K562 (cell line): ENCODE measurements around the gene ATP6V1F. TPM values are rescaled to one million over a fixed set of nuclear protein-coding genes. Genes with fewer than 3 reads are reported as not detected.

ENCODE experiments used
- ATAC-seq: fragments of 200-7000 bp; cut with Tn5 transposase; 3 replicates; pipeline ENCODE4 v1.9.1; 2020; ENCODE audit warnings: moderate library complexity
- BruUV-seq: library from RNA; stranded (reverse); fragments of 400-500 nt; replicated peaks from 2 replicates; lab custom pipeline; 2021; lab: Mats Ljungman, UMichigan
- CTCF ChIA-PET: fragments of 300-600 bp; formaldehyde crosslinking; extraction: SDS; loops from one replicate; lab custom pipeline; 2021; ENCODE audit warnings: low intra/inter-chr PET ratio; lab: Yijun Ruan, JAX
- POLR2A ChIA-PET: fragments of 300-600, 350-650 bp; sonication (Branson Sonifier 250); formaldehyde crosslinking; extraction: SDS; loops from one replicate; lab custom pipeline; 2021; ENCODE audit warnings: antibody characterized with exemption, inconsistent platforms; lab: Yijun Ruan, JAX
- DNase-seq, 4 experiments: peaks; one replicate each; pipeline versions ENCODE4 v3.0.0 to v3.0.0-alpha.2; 2011 to 2018; ENCODE audit warnings: low spot score in 3 of 4, mixed read lengths in 3 of 4; ENCODE audit errors: extremely low read depth in 1 of 4
- FAIRE-seq: peaks from 2 replicates; lab custom pipeline; 2011; peaks lifted over from hg19 to GRCh38; lab: Jason Lieb, UNC
- H2AFZ ChIP-seq: 2 replicates; pipeline ENCODE4 v1.6.0; 2011; ENCODE audit warnings: low read depth, low read length, control low read depth, inconsistent platforms
- H3K27ac ChIP-seq: fragments of 200-600 bp; 3 replicates; pipeline ENCODE4 v1.8.0; 2011; ENCODE audit warnings: low read depth, mild to moderate bottlenecking, control low read depth, inconsistent platforms, low read length, moderate library complexity, mixed read lengths; ENCODE audit errors: extremely low read depth
- H3K27me3 ChIP-seq, 2 experiments: fragments of 300-600 bp in 1 of 2; 2 replicates in 1 of 2; 3 replicates in 1 of 2; pipeline versions ENCODE4 v1.6.0 to v1.8.0; 2011; ENCODE audit warnings: inconsistent platforms in 2 of 2, low read length in 2 of 2, mild to moderate bottlenecking in 1 of 2, mixed read lengths in 1 of 2, moderate library complexity in 1 of 2; ENCODE audit not compliant: control insufficient read depth in 2 of 2, insufficient read depth in 2 of 2
- H3K36me3 ChIP-seq: fragments of 300-600 bp; 3 replicates; pipeline ENCODE4 v1.8.0; 2011; ENCODE audit warnings: mild to moderate bottlenecking, low read length, inconsistent platforms; ENCODE audit not compliant: control insufficient read depth, insufficient read depth
- H3K4me1 ChIP-seq, 2 experiments: fragments of 200-600 bp in 1 of 2; replicated peaks in 1 of 2; 2 replicates in 1 of 2; 3 replicates in 1 of 2; pipeline versions ENCODE4 v1.5.1 to v1.8.0; 2011; ENCODE audit warnings: inconsistent platforms in 2 of 2, low read length in 2 of 2, mild to moderate bottlenecking in 1 of 2, mixed read lengths in 1 of 2, moderate library complexity in 1 of 2; ENCODE audit not compliant: control insufficient read depth in 2 of 2, insufficient read depth in 2 of 2
- H3K4me2 ChIP-seq: 2 replicates; pipeline ENCODE4 v1.6.1; 2011; ENCODE audit warnings: low read length, control low read depth, inconsistent platforms, mixed read lengths; ENCODE audit not compliant: insufficient read depth
- H3K4me3 ChIP-seq: fragments of 200-600 bp; sonication (generic), shearing (Covaris generic); 2 replicates; pipeline ENCODE4 v1.5.1; 2016; ENCODE audit warnings: control low read depth, inconsistent platforms
- H3K79me2 ChIP-seq: fragments of 200-600 bp; 3 replicates; pipeline ENCODE4 v1.8.0; 2011; ENCODE audit warnings: low read length, inconsistent platforms; ENCODE audit not compliant: control insufficient read depth, insufficient read depth
- H3K9ac ChIP-seq, 2 experiments: 2 replicates each; pipeline versions ENCODE4 v1.6.0 to v1.6.1; 2011; ENCODE audit warnings: low read depth in 2 of 2, low read length in 2 of 2, control low read depth in 1 of 2, inconsistent platforms in 1 of 2, mild to moderate bottlenecking in 1 of 2, mixed read lengths in 1 of 2; ENCODE audit not compliant: insufficient read depth in 1 of 2
- H3K9me1 ChIP-seq: one replicate; pipeline ENCODE4 v1.6.0; 2011; ENCODE audit warnings: inconsistent platforms, mild to moderate bottlenecking, low read length, moderate library complexity; ENCODE audit not compliant: control insufficient read depth, insufficient read depth
- H3K9me3 ChIP-seq: replicated peaks from 2 replicates; pipeline ENCODE4 v1.5.1; 2011; ENCODE audit warnings: low read depth, low read length, inconsistent platforms; ENCODE audit not compliant: control insufficient read depth, insufficient read depth
- H4K20me1 ChIP-seq: replicated peaks from 2 replicates; pipeline ENCODE4 v1.6.1; 2011; ENCODE audit warnings: low read length, inconsistent platforms, mixed read lengths; ENCODE audit not compliant: control insufficient read depth, insufficient read depth
- CBFB ChIP-seq: sonication (generic); formaldehyde crosslinking; IDR thresholded peaks from 2 replicates; pipeline ENCODE4 v1.4.0; 2020; ENCODE audit warnings: mild to moderate bottlenecking, missing genetic modification reagents
- CHD4 ChIP-seq: fragments of 200-600 bp; sonication (generic); IDR thresholded peaks from 3 replicates; pipeline ENCODE4 v1.6.1; 2012; ENCODE audit warnings: low read depth, mild to moderate bottlenecking, mixed read lengths, low read length, inconsistent platforms; ENCODE audit not compliant: insufficient read depth, insufficient replicate concordance, poor library complexity, severe bottlenecking
- ERF ChIP-seq: fragments of 450-650 bp; formaldehyde crosslinking; IDR thresholded peaks from 2 replicates; pipeline ENCODE4 v1.4.0; 2020; ENCODE audit warnings: mild to moderate bottlenecking, mixed read lengths
- FOXJ2 ChIP-seq: fragments of 200-800 bp; sonication (Bioruptor generic); IDR thresholded peaks from 2 replicates; pipeline ENCODE4 v1.6.1; 2016; ENCODE audit warnings: missing genetic modification characterization, missing compliant biosample characterization
- HMGXB4 ChIP-seq: sonication (generic); formaldehyde crosslinking; IDR thresholded peaks from 2 replicates; pipeline ENCODE4 v1.8.1; 2023; ENCODE audit warnings: mild to moderate bottlenecking, missing genetic modification reagents
- HNRNPH1 ChIP-seq: fragments of 200-400 bp; formaldehyde crosslinking; optimal IDR thresholded peaks from 2 replicates; pipeline ENCODE3; 2017; ENCODE audit warnings: low read depth, mild to moderate bottlenecking, low read length, moderate library complexity
- NFRKB ChIP-seq: fragments of 450-650 bp; IDR thresholded peaks from 2 replicates; pipeline ENCODE4 v1.6.1; 2016; ENCODE audit warnings: low read depth
- NR4A1 ChIP-seq, 2 experiments: fragments of 250-450 bp in 1 of 2; fragments of 450-650 bp in 1 of 2; sonication (Bioruptor Pico) in 1 of 2; IDR thresholded peaks; 2 replicates each; pipeline versions ENCODE4 v1.4.0 to v1.6.1; 2016 to 2020; ENCODE audit warnings: mild to moderate bottlenecking in 2 of 2, missing compliant biosample characterization in 1 of 2, missing genetic modification characterization in 1 of 2, moderate library complexity in 1 of 2
- POLR2G ChIP-seq: fragments of 200-400 bp; formaldehyde crosslinking; IDR thresholded peaks from 2 replicates; pipeline ENCODE4 v1.6.1; 2017; ENCODE audit warnings: low read depth, mild to moderate bottlenecking, antibody characterized with exemption, low read length, moderate library complexity
- RBM22 ChIP-seq: fragments of 200-400 bp; formaldehyde crosslinking; IDR thresholded peaks from 2 replicates; pipeline ENCODE4 v1.6.1; 2018; ENCODE audit warnings: low read length, low read depth; ENCODE audit not compliant: poor library complexity, severe bottlenecking
- RBM25 ChIP-seq: fragments of 200-400 bp; formaldehyde crosslinking; IDR thresholded peaks from 2 replicates; pipeline ENCODE4 v1.6.1; 2018; ENCODE audit warnings: low read length, low read depth, moderate library complexity; ENCODE audit not compliant: severe bottlenecking
- SRF ChIP-seq, 2 experiments: fragments of 250-450, 450-650 bp in 1 of 2; sonication (Bioruptor Pico) in 1 of 2; sonication (generic) in 1 of 2; formaldehyde crosslinking; IDR thresholded peaks; 2 replicates each; pipeline versions ENCODE4 v1.5.0 to v1.5.1; 2020 to 2022; ENCODE audit warnings: mild to moderate bottlenecking in 1 of 2, missing genetic modification reagents in 1 of 2
- ZBTB33 ChIP-seq: sonication (generic); formaldehyde crosslinking; IDR thresholded peaks from 2 replicates; pipeline ENCODE4 v1.8.1; 2023; ENCODE audit warnings: mild to moderate bottlenecking, missing genetic modification reagents
- ZC3H4 ChIP-seq: sonication (generic); formaldehyde crosslinking; IDR thresholded peaks from 2 replicates; pipeline ENCODE4 v1.9.0; 2021; ENCODE audit warnings: missing genetic modification reagents, borderline replicate concordance
- ZNF263 ChIP-seq: sonication (generic); formaldehyde crosslinking; IDR thresholded peaks from 2 replicates; pipeline ENCODE4 v1.8.0; 2022; ENCODE audit warnings: mild to moderate bottlenecking, missing genetic modification reagents, borderline replicate concordance
- ZNF3 ChIP-seq: fragments of 250-450 bp; sonication (Bioruptor Pico); IDR thresholded peaks from 2 replicates; pipeline ENCODE4 v1.5.0; 2021; ENCODE audit warnings: mild to moderate bottlenecking, moderate library complexity
- ZNF717 ChIP-seq: fragments of 250-450 bp; sonication (Bioruptor Pico); IDR thresholded peaks from 2 replicates; pipeline ENCODE4 v1.5.0; 2021
- WGBS: fragments of 100-300 bp; shearing (Covaris generic); methylation state at CpG from one replicate; pipeline ENCODE4 v1.1.6; 2016; ENCODE audit warnings: low coverage, mixed read lengths; ENCODE audit not compliant: insufficient coverage; ENCODE audit errors: missing lambda C conversion rate; 5-methylcytosine and 5-hydroxymethylcytosine counted together
- in situ Hi-C: fragments of 300-500 bp; cut with MboI; formaldehyde crosslinking; loops from 4 replicates; pipeline ENCODE4 v1.15.0; 2018; ENCODE audit warnings: inconsistent platforms, mixed read lengths
- intact Hi-C: fragments of 100-400 bp; cut with micrococcal nuclease; formaldehyde crosslinking; loops from 2 replicates; pipeline ENCODE4 v1.14.2; 2022
- polyA plus RNA-seq, 8 experiments: library from polyadenylated mRNA; depleted of rRNA in 4 of 8; stranded (reverse) in 5 of 8; unstranded in 3 of 8; fragments of >200 nt; fragmentation: Nextera tagmentation in 2 of 8; fragmentation: Illumina TruSeq in 1 of 8; extraction: Ambion mirVana in 2 of 8; extraction: Trizol in 1 of 8; gene quantifications; 2 replicates each; pipeline versions ENCODE4 v1.2.1 to v1.2.3, GENCODE V29; 2011 to 2014; ENCODE audit warnings: inconsistent platforms in 1 of 8, missing spikeins in 1 of 8
- total RNA-seq, 7 experiments: library from RNA; depleted of rRNA in 6 of 7; stranded (reverse); fragments of >200 nt in 6 of 7; fragmentation: Illumina TruSeq in 2 of 7; extraction: Trizol in 2 of 7; gene quantifications; 2 replicates each; pipeline versions ENCODE4 v1.2.1 to v1.2.3, GENCODE V29; 2011 to 2021; ENCODE audit warnings: low replicate concordance in 1 of 7

Gene ATP6V1F
- total and polyA plus RNA-seq, 9 of the 15 experiments (the other 6 are each of a cell fraction or from before 2014, with no cell fraction given) = 206 to 1,123 (median 542) TPM

- Histone ChIP-seq H2AFZ (no peak overlapping the region), H3K27me3 (no peaks in the 10 kb centered on the region), H3K9me1 (peaks cover 9% of the 10 kb centered on the region), H3K79me2 (no peaks in the 10 kb centered on the region), H3K9me3 (no peaks in the 10 kb centered on the region), H4K20me1 (peaks cover 11% of the 10 kb centered on the region; the same call in 1 of the 2 replicates), H3K4me2 (no peak overlapping the region), H3K4me3 (no peak overlapping the region), H3K27ac (no peak overlapping the region), H3K9ac (no peak overlapping the region; a peak in 1 of 4 replicates), H3K4me1 (peaks cover 0 to 18% of the 10 kb centered on the region in 2 experiments; a peak in 1 of 5 replicates), H3K36me3 (peaks cover 99% of the 10 kb centered on the region)
- CTCF ChIA-PET = no interaction called here
- in situ Hi-C loops (no loop called here), intact Hi-C loops (no loop called here)
- 97% methylated on average over 27 of the region's 31 CpGs for WGBS
- BruUV-seq = no TSS peak
- DNase-seq (no peak), FAIRE-seq (no peak), ATAC-seq (no peak)
- POLR2A ChIA-PET = interaction anchor here (1.0 to 5.1 kb wide), 5 partner anchors 8 to 16 kb away, joined by 3 to 47 read pairs (median 6); partner anchors contain the start of gene ATP6V1F
- no peak for TF ChIP-seq ZNF717 (CRISPR knock-in tag)
- TF ChIP-seq ZC3H4 = no peak
- no peak for TF ChIP-seq NR4A1 (CRISPR knock-in tag; IDR thresholded peaks at IDR 0.05)
- TF ChIP-seq NR4A1 (tag; IDR thresholded peaks at IDR 0.05) = no peak
- peak; percentile 89 for TF ChIP-seq RBM22
- TF ChIP-seq RBM25 = no peak
- no peak for TF ChIP-seq FOXJ2 (tag)
- no peak for TF ChIP-seq ERF (CRISPR knock-in tag)
- peak; percentile 51; the same call in 1 of the 2 replicates for TF ChIP-seq POLR2G
- TF ChIP-seq HNRNPH1 = no peak
- TF ChIP-seq ZNF3 (CRISPR knock-in tag) = no peak
- TF ChIP-seq SRF (CRISPR knock-in tag; IDR thresholded peaks at IDR 0.05) = no peak
- no peak for TF ChIP-seq HMGXB4 (CRISPR knock-in tag)
- TF ChIP-seq NFRKB = no peak
- TF ChIP-seq CHD4 = no peak
- TF ChIP-seq ZNF263 (CRISPR knock-in tag) = peak; percentile 74
- no peak for TF ChIP-seq ZBTB33
- TF ChIP-seq CBFB (CRISPR knock-in tag) = 0 out of 2 replicates have a peak, but pooled peaks have one; percentile 28
Observed at GRCh38 chr7:128848289-128849155, 14.1 kb upstream of the ATP6V1F start.
